ENCODE data around the gene HMCN1.
A peak's percentile ranks its signal among the peaks of the same experiment; 100 is the strongest.
"Not testable (repeated sequence)": the region's sequence is repeated elsewhere in the genome, so short reads cannot be mapped to it uniquely, and the experiment has no call there.

HMCN1 gene

GRCh38 chr1:186152227-186152619 is 418.0 kb downstream of the HMCN1 start:
- DNase-seq (ENCODE audit: low read depth), result no peak
- no peak for TF ChIP-seq CTCF (IDR thresholded peaks at IDR 0.05; ENCODE audit: control insufficient read depth, extremely low read depth, insufficient read depth)

GRCh38 chr1:186152620-186153239 is 418.5 kb downstream of the HMCN1 start:
- no peak for TF ChIP-seq CTCF (IDR thresholded peaks at IDR 0.05; ENCODE audit: control insufficient read depth, extremely low read depth, insufficient read depth)
- H3K4me3 ChIP-seq (ENCODE audit: low read depth, low read length), result no peak overlapping the region
- peak; percentile 18 for DNase-seq (ENCODE audit: low read depth)

More at GRCh38 chr1:186152227-186152619, 418.0 kb downstream of the HMCN1 start:
- no peak overlapping the region for H3K4me3 ChIP-seq (ENCODE audit: low read depth, low read length)

GRCh38 chr1:186154651-186155050 is 420.5 kb downstream of the HMCN1 start:
- no peak overlapping the region for H3K4me3 ChIP-seq (ENCODE audit: low read depth, low read length)
- TF ChIP-seq CTCF (IDR thresholded peaks at IDR 0.05; ENCODE audit: control insufficient read depth, extremely low read depth, insufficient read depth), result no peak
- no peak for DNase-seq (ENCODE audit: low read depth)

- no peak for DNase-seq (ENCODE audit: low read depth)
- TF ChIP-seq CTCF (IDR thresholded peaks at IDR 0.05; ENCODE audit: control insufficient read depth, extremely low read depth, insufficient read depth), result peak; percentile 69
- no peak overlapping the region for H3K4me3 ChIP-seq (ENCODE audit: low read depth, low read length)
These were observed 421.4 kb downstream of the HMCN1 start for GRCh38 chr1:186155594-186155993.

- H3K4me3 ChIP-seq (ENCODE audit: low read depth, low read length); DNase-seq (ENCODE audit: low read depth): not testable (repeated sequence)
These were observed 428.7 kb downstream of the HMCN1 start for GRCh38 chr1:186162895-186163294.

GRCh38 chr1:186164773-186165172 is 430.6 kb downstream of the HMCN1 start:
- H3K4me3 ChIP-seq (ENCODE audit: low read depth, low read length), result no peak overlapping the region
- no peak for TF ChIP-seq CTCF (IDR thresholded peaks at IDR 0.05; ENCODE audit: control insufficient read depth, extremely low read depth, insufficient read depth)
- peak; percentile 23 for DNase-seq (ENCODE audit: low read depth)

GRCh38 chr1:186165303-186165702 is 431.1 kb downstream of the HMCN1 start:
- DNase-seq (ENCODE audit: low read depth), result no peak
- no peak overlapping the region for H3K4me3 ChIP-seq (ENCODE audit: low read depth, low read length)
- no peak for TF ChIP-seq CTCF (IDR thresholded peaks at IDR 0.05; ENCODE audit: control insufficient read depth, extremely low read depth, insufficient read depth)

All from LNCaP clone FGC (cell line).